Stomach (tissue), 9 donors: ENCODE data around the gene TRIO. TPM values are rescaled to one million over a fixed set of nuclear protein-coding genes. Genes with fewer than 3 reads are reported as not detected.

Experiments used
- DNase-seq, 2 donors: peaks; one replicate each; pipeline versions ENCODE4 v3.0.0 to v3.0.0-alpha.2; 2013 to 2019
- H3K27ac ChIP-seq, 5 donors: fragments of 200-600 bp in 4 of 5; sonication (generic) in 4 of 5; one replicate each; pipeline ENCODE4 v1.5.1; 2013 to 2019; ENCODE audit warnings: mild to moderate bottlenecking in 1 of 5, moderate library complexity in 1 of 5
- H3K27me3 ChIP-seq, 3 donors: fragments of 200-600 bp; sonication (generic); one replicate each; pipeline ENCODE4 v1.5.1; 2017 to 2019; ENCODE audit warnings: mixed run types in 1 of 3
- H3K36me3 ChIP-seq, 4 donors: fragments of 200-600 bp; sonication (generic); 1 replicate in 3 of 4; 2 replicates in 1 of 4; pipeline ENCODE4 v1.5.1; 2016 to 2019
- H3K4me1 ChIP-seq, 4 donors: fragments of 200-600 bp; sonication (generic); one replicate each; pipeline ENCODE4 v1.5.1; 2016 to 2019
- H3K4me3 ChIP-seq, 4 donors: fragments of 200-600 bp; sonication (generic) in 3 of 4; one replicate each; pipeline ENCODE4 v1.5.1; 2016 to 2019; ENCODE audit warnings: mild to moderate bottlenecking in 1 of 4
- H3K9me3 ChIP-seq, 4 donors: fragments of 200-600 bp; sonication (generic); one replicate each; pipeline ENCODE4 v1.5.1; 2016 to 2019
- CTCF ChIP-seq, 7 experiments: fragments of 450-650 bp in 4 of 7; fragments of 200-600 bp in 3 of 7; sonication (generic) in 3 of 7; IDR thresholded peaks; one replicate each; pipeline ENCODE4 v1.5.1; 2016 to 2019; ENCODE audit warnings: antibody characterized with exemption in 7 of 7, control low read depth in 2 of 7, mild to moderate bottlenecking in 1 of 7
- EP300 ChIP-seq: sonication (generic); formaldehyde crosslinking; IDR thresholded peaks from one replicate; pipeline ENCODE4 v1.6.1; 2017; ENCODE audit warnings: antibody characterized with exemption
- POLR2A ChIP-seq, 4 donors: fragments of 450-650 bp; IDR thresholded peaks; one replicate each; pipeline ENCODE4 v1.6.1; 2016; ENCODE audit warnings: antibody characterized with exemption in 4 of 4, control low read depth in 2 of 4, mild to moderate bottlenecking in 1 of 4, moderate library complexity in 1 of 4
- POLR2AphosphoS5 ChIP-seq, 3 donors: sonication (generic); formaldehyde crosslinking; IDR thresholded peaks; one replicate each; pipeline ENCODE4 v1.6.1; 2016; ENCODE audit warnings: antibody characterized with exemption in 3 of 3
- whole genome bisulfite sequencing, 5 donors: extraction: QIAGEN DNeasy Blood & Tissue Kit in 3 of 5; methylation state at CpG; one replicate each; pipeline versions ENCODE4 v1.1.5 to v1.1.7; 2013 to 2018; 5-methylcytosine and 5-hydroxymethylcytosine counted together
- intact Hi-C: fragments of 100-400 bp; cut with DNase I; formaldehyde crosslinking; loops from one replicate; pipeline ENCODE4 v1.15.1; 2023; ENCODE audit warnings: low total_unique reads
- polyA plus RNA-seq, 3 donors: library from polyadenylated mRNA; stranded (reverse); fragments of 200-250 nt; gene quantifications; one replicate each; pipeline ENCODE4 v1.2.3, GENCODE V29; 2013
- total RNA-seq, 5 donors: library from RNA; depleted of rRNA; stranded (reverse); fragments of >200 nt; gene quantifications; one replicate each; pipeline versions ENCODE4 v1.1.0 to v1.2.3, GENCODE V29; 2014 to 2016
- donor health status: healthy with polysubstance abuse.
- donor health status: Bipolar disorder and iron deficiency.
- donor health status: healthy.

The TRIO gene
- total and polyA plus RNA-seq, 8 donors, result 9.9 to 558 (median 127) TPM

GRCh38 chr5:14501353-14502293 lies 358.5 kb downstream of the TRIO start:
- peaks cover 56 to 100% (median 96%) of the 10 kb centered on the region in 4 donors for H3K36me3 ChIP-seq
- H3K4me1 ChIP-seq, result no peaks in the 10 kb centered on the region
- H3K9me3 ChIP-seq, result no peaks in the 10 kb centered on the region
- no peak overlapping the region for H3K27ac ChIP-seq
- 74 to 85% (median 84%) methylated on average over 18 of the region's 18 CpGs for WGBS, 5 donors
- H3K27me3 ChIP-seq, result no peaks in the 10 kb centered on the region
- no peak for TF ChIP-seq POLR2AphosphoS5 (IDR thresholded peaks at IDR 0.05)
- TF ChIP-seq CTCF (IDR thresholded peaks at IDR 0.05), result no peak
- TF ChIP-seq POLR2A (IDR thresholded peaks at IDR 0.05), result no peak
- TF ChIP-seq EP300, result no peak
- DNase-seq, result peak in 1 of 2 donors; percentile 33
- no peak overlapping the region for H3K4me3 ChIP-seq
- intact Hi-C loops, result no loop called here

- Histone ChIP-seq H3K9me3 (no peaks in the 10 kb centered on the region), H3K27me3 (no peaks in the 10 kb centered on the region), H3K36me3 (peaks cover 56 to 100% (median 96%) of the 10 kb centered on the region in 4 donors), H3K4me3 (no peak overlapping the region), H3K27ac (no peak overlapping the region), H3K4me1 (no peaks in the 10 kb centered on the region)
- 94 to 97% (median 95%) methylated on average over 10 of the region's 10 CpGs for WGBS, 5 donors
- DNase-seq, result no peak
- TF ChIP-seq EP300 (no peak), CTCF (IDR thresholded peaks at IDR 0.05) (no peak), POLR2AphosphoS5 (IDR thresholded peaks at IDR 0.05) (no peak), POLR2A (IDR thresholded peaks at IDR 0.05) (no peak)
- intact Hi-C loops, result no loop called here
Measured at GRCh38 chr5:14502294-14502690, 359.1 kb downstream of the TRIO start.

GRCh38 chr5:14503017-14503680 lies 360.0 kb downstream of the TRIO start:
- intact Hi-C loops, result no loop called here
- WGBS, 5 donors, result 68 to 98% (median 78%) methylated on average over 5 to 9 of the region's 9 CpGs

More at GRCh38 chr5:14503017-14503680, 360.0 kb downstream of the TRIO start:
- Histone ChIP-seq H3K36me3 (peaks cover 56 to 100% (median 96%) of the 10 kb centered on the region in 4 donors), H3K4me3 (no peak overlapping the region), H3K27ac (no peak overlapping the region), H3K9me3 (no peaks in the 10 kb centered on the region), H3K4me1 (no peaks in the 10 kb centered on the region), H3K27me3 (no peaks in the 10 kb centered on the region)
- TF ChIP-seq POLR2AphosphoS5 (IDR thresholded peaks at IDR 0.05) (no peak), POLR2A (IDR thresholded peaks at IDR 0.05) (no peak), CTCF (IDR thresholded peaks at IDR 0.05) (no peak), EP300 (no peak)
- no peak for DNase-seq
